Parathyroid adenoma (tissue), 2 donors: ENCODE data around the gene SPTSSA.
A peak's percentile ranks its signal among the peaks of the same experiment; 100 is the strongest.
"Not testable (repeated sequence)": the region's sequence is repeated elsewhere in the genome, so short reads cannot be mapped to it uniquely, and the experiment has no call there.

Experiments used
- H2AFZ ChIP-seq: fragments of 300-600 bp; sonication (generic); one replicate; pipeline ENCODE4 v1.7.0; 2017; ENCODE audit warnings: antibody characterized with exemption, mild to moderate bottlenecking
- H3K27ac ChIP-seq: fragments of 300-600 bp; sonication (generic); one replicate; pipeline ENCODE4 v1.7.0; 2017
- H3K27me3 ChIP-seq: fragments of 300-600 bp; sonication (generic); one replicate; pipeline ENCODE4 v1.7.0; 2017; ENCODE audit warnings: low read length; ENCODE audit not compliant: control insufficient read depth, insufficient read depth
- H3K36me3 ChIP-seq: fragments of 300-600 bp; sonication (generic); one replicate; pipeline ENCODE4 v1.7.0; 2017; ENCODE audit warnings: low read length; ENCODE audit not compliant: control insufficient read depth, insufficient read depth
- H3K4me1 ChIP-seq: fragments of 300-600 bp; sonication (generic); one replicate; pipeline ENCODE4 v1.7.0; 2017; ENCODE audit warnings: control low read depth
- H3K4me2 ChIP-seq: fragments of 300-600 bp; sonication (generic); one replicate; pipeline ENCODE4 v1.7.0; 2017; ENCODE audit warnings: low read length
- H3K4me3 ChIP-seq: fragments of 300-600 bp; sonication (generic); one replicate; pipeline ENCODE4 v1.7.0; 2017; ENCODE audit warnings: low read depth, low read length
- H3K79me2 ChIP-seq: fragments of 300-600 bp; sonication (generic); one replicate; pipeline ENCODE4 v1.7.0; 2017; ENCODE audit warnings: control low read depth
- H3K9ac ChIP-seq: fragments of 300-600 bp; sonication (generic); one replicate; pipeline ENCODE4 v1.7.0; 2017; ENCODE audit warnings: mild to moderate bottlenecking
- H3K9me3 ChIP-seq: fragments of 300-600 bp; sonication (generic); one replicate; pipeline ENCODE4 v1.7.0; 2017; ENCODE audit warnings: low read length; ENCODE audit not compliant: control insufficient read depth
- TF ChIP-seq, protein P1 (sequence below): fragments of 300-600 bp; sonication (generic); IDR thresholded peaks from one replicate; pipeline ENCODE4 v1.7.0; 2017; ENCODE audit warnings: antibody characterized with exemption, mild to moderate bottlenecking
- donor health status: primary hyperparathyroidism.

Gene SPTSSA, protein sequence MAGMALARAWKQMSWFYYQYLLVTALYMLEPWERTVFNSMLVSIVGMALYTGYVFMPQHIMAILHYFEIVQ

GRCh38 chr14:34462132-34462893, at the start of gene SPTSSA:
Gene SPTSSA, minus strand, starts transcription at chr14:34462240. Its CDS starts 33 bp downstream, at chr14:34462207.
- H3K36me3 ChIP-seq, result no peaks in the 10 kb centered on the region
- H3K27ac ChIP-seq, result peak within 1 kb of the TSS; percentile 53
- peak within 1 kb of the TSS; percentile 90 for H3K4me2 ChIP-seq
- peak within 1 kb of the TSS; percentile 54 for H3K4me3 ChIP-seq
- TF ChIP-seq, protein P1, sequence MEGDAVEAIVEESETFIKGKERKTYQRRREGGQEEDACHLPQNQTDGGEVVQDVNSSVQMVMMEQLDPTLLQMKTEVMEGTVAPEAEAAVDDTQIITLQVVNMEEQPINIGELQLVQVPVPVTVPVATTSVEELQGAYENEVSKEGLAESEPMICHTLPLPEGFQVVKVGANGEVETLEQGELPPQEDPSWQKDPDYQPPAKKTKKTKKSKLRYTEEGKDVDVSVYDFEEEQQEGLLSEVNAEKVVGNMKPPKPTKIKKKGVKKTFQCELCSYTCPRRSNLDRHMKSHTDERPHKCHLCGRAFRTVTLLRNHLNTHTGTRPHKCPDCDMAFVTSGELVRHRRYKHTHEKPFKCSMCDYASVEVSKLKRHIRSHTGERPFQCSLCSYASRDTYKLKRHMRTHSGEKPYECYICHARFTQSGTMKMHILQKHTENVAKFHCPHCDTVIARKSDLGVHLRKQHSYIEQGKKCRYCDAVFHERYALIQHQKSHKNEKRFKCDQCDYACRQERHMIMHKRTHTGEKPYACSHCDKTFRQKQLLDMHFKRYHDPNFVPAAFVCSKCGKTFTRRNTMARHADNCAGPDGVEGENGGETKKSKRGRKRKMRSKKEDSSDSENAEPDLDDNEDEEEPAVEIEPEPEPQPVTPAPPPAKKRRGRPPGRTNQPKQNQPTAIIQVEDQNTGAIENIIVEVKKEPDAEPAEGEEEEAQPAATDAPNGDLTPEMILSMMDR, result no peak
- no peaks in the 10 kb centered on the region for H3K27me3 ChIP-seq
- H3K4me1 ChIP-seq, result peaks cover 2% of the 10 kb centered on the region
- no peak within 1 kb of the TSS for H3K9ac ChIP-seq
- H3K9me3 ChIP-seq, result no peaks in the 10 kb centered on the region
- H2AFZ ChIP-seq, result peak within 1 kb of the TSS; percentile 94
- H3K79me2 ChIP-seq, result peaks cover 14% of the 10 kb centered on the region

- TF ChIP-seq, protein P1, result no peak
- Histone ChIP-seq H3K27ac (no peak overlapping the region), H3K4me1 (no peaks in the 10 kb centered on the region), H3K9ac (no peak overlapping the region), H3K4me3 (no peak overlapping the region), H3K79me2 (no peaks in the 10 kb centered on the region), H3K27me3 (no peaks in the 10 kb centered on the region), H3K9me3 (no peaks in the 10 kb centered on the region), H2AFZ (no peak overlapping the region), H3K4me2 (no peak overlapping the region), H3K36me3 (no peaks in the 10 kb centered on the region)
Observed at GRCh38 chr14:34507884-34508283, 45.8 kb upstream of the SPTSSA start.

DNA sequence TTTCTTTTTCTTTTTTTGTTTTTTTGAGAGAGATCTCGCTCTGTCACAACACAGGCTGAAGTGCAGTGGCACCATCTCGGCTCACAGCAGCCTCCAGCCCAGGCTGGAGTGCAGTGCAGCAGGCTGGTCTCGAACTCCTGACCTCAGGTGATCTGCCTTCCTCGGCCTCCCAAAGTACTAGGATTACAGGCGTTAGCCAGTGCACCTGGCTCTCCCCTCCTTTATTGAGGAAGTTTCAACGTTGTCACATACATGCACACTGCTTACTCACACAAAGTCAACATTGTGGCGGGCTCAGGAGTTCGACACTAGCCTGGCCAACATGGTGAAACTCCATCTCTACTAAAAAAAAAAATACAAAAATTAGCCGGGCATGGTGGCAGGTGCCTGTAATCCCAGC, 45.4 kb upstream of the SPTSSA start:
- Histone ChIP-seq H3K4me2 (no peak overlapping the region), H3K79me2 (no peaks in the 10 kb centered on the region), H3K9me3 (no peaks in the 10 kb centered on the region), H3K27ac (no peak overlapping the region), H3K9ac (no peak overlapping the region), H2AFZ (no peak overlapping the region), H3K27me3 (no peaks in the 10 kb centered on the region), H3K4me1 (no peaks in the 10 kb centered on the region), H3K4me3 (no peak overlapping the region), H3K36me3 (no peaks in the 10 kb centered on the region)
- TF ChIP-seq, protein P1, result no peak

DNA sequence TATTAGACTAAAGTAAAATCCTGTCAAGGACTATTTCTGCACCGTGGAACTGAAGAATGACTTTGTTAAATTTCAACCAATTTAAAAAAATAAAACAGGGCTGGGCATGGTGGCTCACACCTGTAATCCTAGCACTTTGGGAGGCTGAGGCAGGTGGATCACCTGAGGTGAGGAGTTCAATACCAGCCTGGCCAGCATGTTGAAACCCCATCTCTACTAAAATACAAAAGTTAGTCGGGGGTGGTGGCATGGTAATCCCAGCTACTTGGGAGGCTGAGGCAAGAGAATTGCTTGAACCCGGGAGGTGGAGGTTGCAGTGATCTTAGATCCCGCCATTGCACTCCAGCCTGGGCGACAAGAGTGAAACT, 43.1 kb upstream of the SPTSSA start:
- H3K4me1 ChIP-seq, H3K79me2 ChIP-seq, H3K9ac ChIP-seq, H2AFZ ChIP-seq, H3K4me3 ChIP-seq, H3K36me3 ChIP-seq, H3K4me2 ChIP-seq, H3K9me3 ChIP-seq, H3K27me3 ChIP-seq, H3K27ac ChIP-seq: not testable (repeated sequence)

DNA sequence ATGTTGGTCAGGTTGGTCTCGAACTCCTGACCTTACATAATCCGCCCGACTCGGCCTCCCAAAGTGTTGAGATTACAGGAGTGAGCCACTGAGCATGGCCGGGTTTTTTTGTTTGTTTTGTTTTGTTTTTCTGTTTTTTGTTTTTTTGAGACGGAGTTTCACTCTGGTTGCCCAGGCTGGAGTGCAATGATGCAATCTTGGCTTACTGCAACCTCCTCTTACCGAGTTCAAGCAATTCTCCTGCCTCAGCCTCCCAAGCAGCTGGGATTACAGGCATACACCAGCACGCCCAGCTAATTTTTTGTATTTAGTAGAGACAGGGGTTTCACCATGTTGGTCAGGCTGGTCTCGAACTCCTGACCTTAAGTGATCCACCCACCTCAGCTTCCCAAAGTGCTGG, 42.0 kb upstream of the SPTSSA start:
- H2AFZ ChIP-seq, H3K9me3 ChIP-seq, H3K4me1 ChIP-seq, H3K36me3 ChIP-seq, H3K9ac ChIP-seq, H3K4me2 ChIP-seq, H3K4me3 ChIP-seq, H3K27ac ChIP-seq, H3K27me3 ChIP-seq, H3K79me2 ChIP-seq: not testable (repeated sequence)
